HepG2 (cell line): ENCODE measurements around the gene CCDC91.

Source experiments
- CBX2 ChIP-seq, 2 experiments: fragments of 200-600 bp in 1 of 2; sonication (generic); formaldehyde crosslinking in 1 of 2; IDR thresholded peaks; 2 replicates each; pipeline versions ENCODE4 v1.7.0 to v1.8.1; 2018 to 2022; ENCODE audit warnings: low read depth in 2 of 2, low read length in 1 of 2, mild to moderate bottlenecking in 1 of 2, missing genetic modification reagents in 1 of 2
- CHD4 ChIP-seq: fragments of 200-600 bp; sonication (generic); IDR thresholded peaks from 2 replicates; pipeline ENCODE4 v1.7.0; 2017; ENCODE audit warnings: mild to moderate bottlenecking, low read length, borderline replicate concordance
- FIP1L1 ChIP-seq: fragments of 200-400 bp; formaldehyde crosslinking; IDR thresholded peaks from 2 replicates; pipeline ENCODE4 v1.6.1; 2018; ENCODE audit warnings: low read depth, mild to moderate bottlenecking, low read length, moderate library complexity, borderline replicate concordance; ENCODE audit not compliant: insufficient read depth
- PAF1 ChIP-seq: IDR thresholded peaks from 2 replicates; pipeline ENCODE4 v1.6.1; 2016; ENCODE audit warnings: missing genetic modification reagents, missing compliant biosample characterization
- TF ChIP-seq, protein P1 (sequence below): sonication (generic); formaldehyde crosslinking; IDR thresholded peaks from 2 replicates; pipeline ENCODE4 v1.4.0; 2020; ENCODE audit warnings: missing genetic modification reagents

DNA sequence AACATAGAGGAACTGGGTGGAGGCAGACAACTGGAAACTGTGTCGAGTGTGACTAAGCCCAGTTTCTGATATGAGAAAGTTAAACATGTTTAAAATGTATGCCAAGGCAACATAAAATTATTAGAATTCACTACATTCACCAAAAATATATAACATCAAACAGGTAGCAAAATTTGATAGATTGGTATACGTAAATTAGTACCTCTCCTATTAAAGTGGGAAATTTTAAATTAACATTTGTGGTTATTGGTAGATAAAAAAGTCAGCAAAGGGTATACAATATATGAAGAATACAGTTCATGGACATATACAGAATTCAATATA lies 53.0 kb downstream of the CCDC91 start:
- TF ChIP-seq, protein P1, sequence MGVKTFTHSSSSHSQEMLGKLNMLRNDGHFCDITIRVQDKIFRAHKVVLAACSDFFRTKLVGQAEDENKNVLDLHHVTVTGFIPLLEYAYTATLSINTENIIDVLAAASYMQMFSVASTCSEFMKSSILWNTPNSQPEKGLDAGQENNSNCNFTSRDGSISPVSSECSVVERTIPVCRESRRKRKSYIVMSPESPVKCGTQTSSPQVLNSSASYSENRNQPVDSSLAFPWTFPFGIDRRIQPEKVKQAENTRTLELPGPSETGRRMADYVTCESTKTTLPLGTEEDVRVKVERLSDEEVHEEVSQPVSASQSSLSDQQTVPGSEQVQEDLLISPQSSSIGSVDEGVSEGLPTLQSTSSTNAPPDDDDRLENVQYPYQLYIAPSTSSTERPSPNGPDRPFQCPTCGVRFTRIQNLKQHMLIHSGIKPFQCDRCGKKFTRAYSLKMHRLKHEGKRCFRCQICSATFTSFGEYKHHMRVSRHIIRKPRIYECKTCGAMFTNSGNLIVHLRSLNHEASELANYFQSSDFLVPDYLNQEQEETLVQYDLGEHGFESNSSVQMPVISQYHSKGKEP (CRISPR knock-in tag), result no peak
- TF ChIP-seq CBX2 (IDR thresholded peaks at IDR 0.05; ENCODE audit: low read depth, low read length), result no peak
- no peak for TF ChIP-seq CBX2 (CRISPR knock-in tag; IDR thresholded peaks at IDR 0.05; ENCODE audit: low read depth)
- TF ChIP-seq FIP1L1, result no peak
- TF ChIP-seq PAF1 (CRISPR knock-in tag), result no peak
- no peak for TF ChIP-seq CHD4
